Measurements from ENCODE around the gene DCDC2C. TPM values are rescaled to one million over a fixed set of nuclear protein-coding genes. Genes with fewer than 3 reads are reported as not detected.

Gene DCDC2C
- total RNA-seq, 1 experiment from 2014 or later, result not detected

DNA sequence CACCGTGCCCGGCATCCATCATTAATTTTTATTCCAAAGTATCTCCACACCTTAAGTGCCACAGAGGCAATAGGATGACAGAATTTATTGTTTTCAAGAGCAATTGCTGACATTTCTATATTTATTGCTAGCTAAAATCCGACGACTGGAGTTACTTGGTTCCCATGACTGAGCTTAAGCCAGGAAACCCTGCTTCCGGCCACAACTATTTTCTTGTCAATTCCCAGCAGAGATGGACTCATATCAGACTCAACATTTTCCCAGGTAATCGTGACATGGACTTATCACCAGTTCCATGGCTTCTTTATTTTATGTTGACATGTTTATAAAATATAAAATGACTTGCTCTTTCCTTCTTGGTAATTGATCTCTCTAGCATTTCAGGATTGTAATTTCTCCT lies 20.6 kb upstream of the DCDC2C start:
- no peak overlapping the region for H3K4me3 ChIP-seq (ENCODE audit: low read depth, low read length)
- no TSS peak for BruUV-seq (replicated peaks)
- TF ChIP-seq, protein P1, sequence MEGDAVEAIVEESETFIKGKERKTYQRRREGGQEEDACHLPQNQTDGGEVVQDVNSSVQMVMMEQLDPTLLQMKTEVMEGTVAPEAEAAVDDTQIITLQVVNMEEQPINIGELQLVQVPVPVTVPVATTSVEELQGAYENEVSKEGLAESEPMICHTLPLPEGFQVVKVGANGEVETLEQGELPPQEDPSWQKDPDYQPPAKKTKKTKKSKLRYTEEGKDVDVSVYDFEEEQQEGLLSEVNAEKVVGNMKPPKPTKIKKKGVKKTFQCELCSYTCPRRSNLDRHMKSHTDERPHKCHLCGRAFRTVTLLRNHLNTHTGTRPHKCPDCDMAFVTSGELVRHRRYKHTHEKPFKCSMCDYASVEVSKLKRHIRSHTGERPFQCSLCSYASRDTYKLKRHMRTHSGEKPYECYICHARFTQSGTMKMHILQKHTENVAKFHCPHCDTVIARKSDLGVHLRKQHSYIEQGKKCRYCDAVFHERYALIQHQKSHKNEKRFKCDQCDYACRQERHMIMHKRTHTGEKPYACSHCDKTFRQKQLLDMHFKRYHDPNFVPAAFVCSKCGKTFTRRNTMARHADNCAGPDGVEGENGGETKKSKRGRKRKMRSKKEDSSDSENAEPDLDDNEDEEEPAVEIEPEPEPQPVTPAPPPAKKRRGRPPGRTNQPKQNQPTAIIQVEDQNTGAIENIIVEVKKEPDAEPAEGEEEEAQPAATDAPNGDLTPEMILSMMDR (IDR thresholded peaks at IDR 0.05; ENCODE audit: insufficient read depth in 1 of 2, low read depth in 1 of 2, low read length in 1 of 2, severe bottlenecking in 1 of 2, unreplicated experiment in 1 of 2), result no peak
- POLR2A ChIA-PET, result no interaction called here
- no peak for DNase-seq
- Mint-ChIP-seq H3K36me3 (ENCODE audit: insufficient read depth, unreplicated experiment) (no peaks in the 10 kb centered on the region), H3K4me3 (ENCODE audit: unreplicated experiment) (no peak overlapping the region), H3K9me3 (ENCODE audit: unreplicated experiment) (no peaks in the 10 kb centered on the region), H3K27ac (ENCODE audit: unreplicated experiment) (no peak overlapping the region), H3K27me3 (ENCODE audit: insufficient read depth, unreplicated experiment) (peaks cover 28% of the 10 kb centered on the region), H3K4me1 (ENCODE audit: low read depth, unreplicated experiment) (no peaks in the 10 kb centered on the region)
- no peaks in the 10 kb centered on the region for H3K9me3 ChIP-seq
- intact Hi-C loops (cut with micrococcal nuclease; ENCODE audit: unreplicated experiment), result no loop called here
- H3K36me3 ChIP-seq (ENCODE audit: control insufficient read depth, insufficient read depth, low read length), result no peaks in the 10 kb centered on the region
- H3K4me1 ChIP-seq, result no peaks in the 10 kb centered on the region
- CTCF ChIA-PET, result no interaction called here
- H3K27me3 ChIP-seq (replicated peaks; ENCODE audit: control insufficient read depth, insufficient read depth, low read length), result no peaks in the 10 kb centered on the region

DNA sequence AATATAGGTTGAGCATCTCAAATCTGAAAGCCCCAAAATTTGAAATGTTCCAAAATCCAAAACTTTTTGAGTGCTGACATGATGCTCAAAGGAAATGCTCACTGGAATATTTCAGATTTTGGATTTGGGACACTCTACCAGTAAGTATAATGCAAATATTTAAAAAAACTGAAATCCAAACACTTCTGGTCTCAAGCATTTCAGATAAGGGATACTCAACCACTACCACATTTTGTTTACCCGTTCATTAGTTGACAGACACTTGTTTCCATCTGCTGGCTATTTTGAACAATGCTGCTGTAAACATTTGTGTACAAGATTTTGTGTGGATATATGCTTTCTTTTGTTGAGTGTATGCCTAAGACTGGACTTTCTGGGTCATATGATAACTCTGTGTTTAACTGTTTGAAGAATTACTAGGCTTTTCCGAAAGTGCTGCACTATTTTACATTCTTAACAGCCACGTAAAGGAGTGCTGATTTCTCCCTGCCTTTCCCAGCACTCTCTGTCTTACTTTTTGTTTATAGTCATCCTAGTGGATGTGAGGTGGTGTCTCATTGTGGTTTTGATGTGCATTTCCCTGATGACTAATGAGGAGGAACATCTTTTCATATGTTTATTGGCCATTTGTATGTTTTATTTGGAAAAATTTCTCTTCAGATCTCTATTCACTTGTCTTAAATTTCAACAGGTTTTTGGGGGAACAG lies 19.5 kb upstream of the DCDC2C start:
- no peak overlapping the region for H3K27ac Mint-ChIP-seq (ENCODE audit: unreplicated experiment)
- H3K4me3 Mint-ChIP-seq (ENCODE audit: unreplicated experiment), result no peak overlapping the region
- intact Hi-C loops (cut with micrococcal nuclease; ENCODE audit: unreplicated experiment), result no loop called here
- Histone ChIP-seq H3K36me3 (ENCODE audit: control insufficient read depth, insufficient read depth, low read length) (no peaks in the 10 kb centered on the region), H3K27me3 (replicated peaks; ENCODE audit: control insufficient read depth, insufficient read depth, low read length) (no peaks in the 10 kb centered on the region), H3K4me1 (no peaks in the 10 kb centered on the region), H3K4me3 (ENCODE audit: low read depth, low read length) (no peak overlapping the region), H3K9me3 (no peaks in the 10 kb centered on the region)
- CTCF ChIA-PET, result no interaction called here
- TF ChIP-seq, protein P1 (IDR thresholded peaks at IDR 0.05; ENCODE audit: insufficient read depth in 1 of 2, low read depth in 1 of 2, low read length in 1 of 2, severe bottlenecking in 1 of 2, unreplicated experiment in 1 of 2), result no peak
- POLR2A ChIA-PET, result no interaction called here
- H3K9me3 Mint-ChIP-seq (ENCODE audit: unreplicated experiment), result no peaks in the 10 kb centered on the region
- peaks cover 21% of the 10 kb centered on the region for H3K27me3 Mint-ChIP-seq (ENCODE audit: insufficient read depth, unreplicated experiment)
- no TSS peak for BruUV-seq (replicated peaks)
- H3K36me3 Mint-ChIP-seq (ENCODE audit: insufficient read depth, unreplicated experiment), result no peaks in the 10 kb centered on the region
- no peak for DNase-seq
- no peaks in the 10 kb centered on the region for H3K4me1 Mint-ChIP-seq (ENCODE audit: low read depth, unreplicated experiment)

DNA sequence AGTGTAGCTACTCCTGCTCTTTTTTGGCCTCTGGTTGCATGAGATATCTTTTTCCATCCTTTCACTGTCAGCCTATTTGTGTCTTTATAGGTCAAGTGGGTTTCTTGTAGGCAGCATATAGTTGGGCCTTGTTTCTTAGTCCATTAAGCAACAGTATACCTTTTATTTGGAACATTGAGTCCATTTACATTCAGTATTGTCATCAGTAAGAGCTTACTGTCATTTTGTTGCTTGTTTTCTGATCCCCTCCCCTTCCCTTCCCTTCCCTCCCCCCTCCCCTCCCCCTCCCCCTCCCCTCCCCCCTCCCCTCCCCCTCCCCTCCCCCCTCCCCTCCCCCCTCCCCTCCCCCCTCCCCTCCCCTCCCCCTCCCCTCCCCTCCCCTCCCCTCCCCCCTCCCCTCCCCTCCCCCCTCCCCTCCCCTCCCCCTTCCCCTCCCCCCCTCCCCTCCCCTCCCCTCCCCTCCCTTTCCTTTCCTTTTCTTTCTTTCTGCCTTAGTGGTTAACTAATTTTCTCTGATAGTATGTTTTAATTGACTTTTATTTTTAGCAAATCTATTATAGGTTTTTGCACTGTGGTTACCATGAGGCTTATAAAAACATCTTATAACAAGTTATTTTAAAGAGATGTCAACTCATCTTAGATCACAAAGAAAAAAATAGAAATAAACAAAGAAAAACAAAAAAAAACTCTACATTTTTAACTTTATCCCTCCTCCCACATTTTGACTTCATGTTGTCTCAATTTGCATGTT lies 13.2 kb upstream of the DCDC2C start:
- Mint-ChIP-seq H3K4me3 (ENCODE audit: unreplicated experiment) (no peak overlapping the region), H3K4me1 (ENCODE audit: low read depth, unreplicated experiment) (no peaks in the 10 kb centered on the region), H3K27me3 (ENCODE audit: insufficient read depth, unreplicated experiment) (peaks cover 13% of the 10 kb centered on the region), H3K27ac (ENCODE audit: unreplicated experiment) (no peak overlapping the region), H3K36me3 (ENCODE audit: insufficient read depth, unreplicated experiment) (no peaks in the 10 kb centered on the region), H3K9me3 (ENCODE audit: unreplicated experiment) (peaks cover 7% of the 10 kb centered on the region)
- Histone ChIP-seq H3K9me3 (peaks cover 3% of the 10 kb centered on the region; the same call in 1 of the 2 replicates), H3K4me1 (no peaks in the 10 kb centered on the region), H3K36me3 (ENCODE audit: control insufficient read depth, insufficient read depth, low read length) (no peaks in the 10 kb centered on the region), H3K27me3 (replicated peaks; ENCODE audit: control insufficient read depth, insufficient read depth, low read length) (no peaks in the 10 kb centered on the region), H3K4me3 (ENCODE audit: low read depth, low read length) (no peak overlapping the region)
- intact Hi-C loops (cut with micrococcal nuclease; ENCODE audit: unreplicated experiment), result no loop called here
- ChIA-PET CTCF (no interaction called here), POLR2A (no interaction called here)
- TF ChIP-seq, protein P1 (IDR thresholded peaks at IDR 0.05; ENCODE audit: insufficient read depth in 1 of 2, low read depth in 1 of 2, low read length in 1 of 2, severe bottlenecking in 1 of 2, unreplicated experiment in 1 of 2), result no peak
- BruUV-seq (replicated peaks), result no TSS peak
- no peak for DNase-seq
